Fibroblast of skin of left biceps (primary cell): ENCODE data around the gene FKBP7.
"Not testable (repeated sequence)": the region's sequence is repeated elsewhere in the genome, so short reads cannot be mapped to it uniquely, and the experiment has no call there.

Experiments used
- DNase-seq, 2 experiments: peaks; one replicate each; pipeline ENCODE4 v3.0.0-alpha.2; 2013; ENCODE audit warnings: low read depth in 2 of 2

The FKBP7 gene

GRCh38 chr2:178485356-178485755 is 7.0 kb upstream of the FKBP7 start:
- no peak for DNase-seq

GRCh38 chr2:178484245-178485041 is 6.0 kb upstream of the FKBP7 start:
- DNase-seq, result no peak

GRCh38 chr2:178482437-178482836 is 4.0 kb upstream of the FKBP7 start:
- DNase-seq, result no peak

GRCh38 chr2:178480227-178481181 is 2.1 kb upstream of the FKBP7 start, which contains the start of gene PLEKHA3:
TSS of gene PLEKHA3 (plus strand) at chr2:178480457. CDS start at chr2:178480870, 413 bp downstream.
- DNase-seq, result peak; percentile 78 to 83

GRCh38 chr2:178479758-178480226 is 1.4 kb upstream of the FKBP7 start:
- DNase-seq, result no peak

GRCh38 chr2:178479275-178479616 is 846 bp upstream of the FKBP7 start:
- no peak for DNase-seq

GRCh38 chr2:178478130-178478438 is 316 bp downstream of the FKBP7 start:
- no peak for DNase-seq

GRCh38 chr2:178477443-178478129 is 814 bp downstream of the FKBP7 start:
- DNase-seq, result no peak

- no peak for DNase-seq
These were observed 1.9 kb downstream of the FKBP7 start for GRCh38 chr2:178476477-178476876.

- DNase-seq, result no peak
These were observed 3.8 kb downstream of the FKBP7 start for GRCh38 chr2:178474560-178474959.

GRCh38 chr2:178473931-178474330 is 4.5 kb downstream of the FKBP7 start:
- no peak for DNase-seq

GRCh38 chr2:178473373-178473772 is 5.0 kb downstream of the FKBP7 start:
- DNase-seq, result no peak

- not testable (repeated sequence) for DNase-seq
These were observed 7.1 kb downstream of the FKBP7 start for GRCh38 chr2:178471313-178471712.

- no peak for DNase-seq
These were observed 9.1 kb downstream of the FKBP7 start for GRCh38 chr2:178469219-178469849.

GRCh38 chr2:178457390-178457886 is 21.0 kb downstream of the FKBP7 start:
- no peak for DNase-seq

GRCh38 chr2:178455947-178456346 is 22.5 kb downstream of the FKBP7 start:
- DNase-seq, result no peak

- no peak for DNase-seq
These were observed 25.5 kb downstream of the FKBP7 start for GRCh38 chr2:178452870-178453269.

GRCh38 chr2:178452334-178452733 is 26.1 kb downstream of the FKBP7 start:
- no peak for DNase-seq

- peak; percentile 92 to 93 for DNase-seq
These were observed 27.4 kb downstream of the FKBP7 start, which contains the start of the genes PJVK and PRKRA for GRCh38 chr2:178450774-178451525. TSS of gene PJVK (plus strand) at chr2:178451378. CDS start at chr2:178453410, 2,032 bp downstream. TSS of gene PRKRA (minus strand) at chr2:178451175. CDS start at chr2:178451030, 145 bp downstream.

GRCh38 chr2:178450524-178450773 is 28.0 kb downstream of the FKBP7 start:
- DNase-seq, result no peak
